Measurements from ENCODE around the gene NMT2. TPM values are rescaled to one million over a fixed set of nuclear protein-coding genes. Genes with fewer than 3 reads are reported as not detected.

The NMT2 gene
- total RNA-seq, 1 experiment from 2014 or later: 26.1 TPM

- CTCF ChIA-PET: no interaction called here
- Histone ChIP-seq H2AFZ (ENCODE audit: low read depth, low read length, poor library complexity, severe bottlenecking) (no peak overlapping the region), H3K36me3 (ENCODE audit: control insufficient read depth in 1 of 2, insufficient read depth in 2 of 2, low read length in 2 of 2) (peaks cover 7 to 37% of the 10 kb centered on the region in 2 experiments; a peak in 3 of 4 replicates)
Observed at GRCh38 chr10:15131330-15131729, 37.2 kb downstream of the NMT2 start.

DNA sequence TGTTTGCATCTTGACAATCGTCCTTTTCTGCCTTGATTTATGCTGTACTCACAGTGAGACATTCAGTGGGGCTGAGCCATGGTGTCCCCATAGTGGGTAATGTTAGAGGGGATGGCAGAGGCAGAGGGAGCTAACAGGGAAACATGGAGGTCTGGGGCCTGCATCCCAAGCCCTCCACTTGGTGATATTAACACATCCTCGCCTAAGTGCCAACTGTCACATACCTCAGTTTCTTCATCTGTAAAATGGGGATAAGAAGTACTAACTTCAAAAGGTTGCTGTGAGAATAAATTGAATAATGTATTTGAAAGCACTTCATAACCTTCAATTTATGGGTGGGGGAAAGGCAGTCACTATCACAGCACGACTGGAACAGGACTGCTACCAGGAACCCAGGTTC is 43.6 kb downstream of the NMT2 start:
- ATAC-seq (no peak), DNase-seq (ENCODE audit: low read depth, low spot score) (no peak)
- no peak overlapping the region for H3K4me3 ChIP-seq (replicated peaks in 1 of 2; ENCODE audit: low read depth in 1 of 2, low read length in 2 of 2)
- ChIA-PET RAD21 (ENCODE audit: low non-redundant PET in 1 of 2, low total read pairs in 2 of 2, uncharacterized antibody in 2 of 2, unreplicated experiment in 2 of 2) (no interaction called here), POLR2A (no interaction called here), CTCF (no interaction called here)
- no peaks in the 10 kb centered on the region for H3K79me2 ChIP-seq (ENCODE audit: insufficient read depth, low read length)
- no peaks in the 10 kb centered on the region for H3K9me3 ChIP-seq (ENCODE audit: control insufficient read depth in 1 of 2, insufficient read depth in 1 of 2, low read depth in 1 of 2, low read length in 2 of 2)
- H3K4me2 ChIP-seq (ENCODE audit: low read length): no peak overlapping the region
- no peak overlapping the region for H3K9ac ChIP-seq (ENCODE audit: low read length)
- H2AFZ ChIP-seq (ENCODE audit: low read depth, low read length, poor library complexity, severe bottlenecking): no peak overlapping the region
- no peaks in the 10 kb centered on the region for H3K4me1 ChIP-seq (ENCODE audit: control insufficient read depth in 1 of 2, insufficient read depth in 2 of 2, low read length in 2 of 2)
- no peak for TF ChIP-seq JUND (IDR thresholded peaks at IDR 0.05)
- no peak for TF ChIP-seq SIN3A (IDR thresholded peaks at IDR 0.05; ENCODE audit: low read depth)
- no peak for TF ChIP-seq YY1 (IDR thresholded peaks at IDR 0.05; ENCODE audit: extremely low read depth, insufficient replicate concordance, low read depth, low read length)
- TF ChIP-seq POLR2A (IDR thresholded peaks at IDR 0.05; ENCODE audit: borderline replicate concordance, extremely low read depth, insufficient read depth, insufficient read length): no peak
- no peak for TF ChIP-seq EZH2 (IDR thresholded peaks at IDR 0.05)
- no peaks in the 10 kb centered on the region for H4K20me1 ChIP-seq (ENCODE audit: insufficient read depth)
- H3K27ac ChIP-seq (ENCODE audit: low read depth, low read length): no peak overlapping the region
- H3K9me2 ChIP-seq (ENCODE audit: insufficient read depth): no peaks in the 10 kb centered on the region
- H3K36me3 ChIP-seq (ENCODE audit: control insufficient read depth in 1 of 2, insufficient read depth in 2 of 2, low read length in 2 of 2): peaks cover 2 to 23% of the 10 kb centered on the region in 2 experiments; a peak in 2 of 4 replicates
- no TSS peak for BruUV-seq (replicated peaks)
- intact Hi-C loops (cut with micrococcal nuclease): no loop called here
- H3K27me3 ChIP-seq (ENCODE audit: insufficient read depth, low read length): no peaks in the 10 kb centered on the region

More at GRCh38 chr10:15131330-15131729, 37.2 kb downstream of the NMT2 start:
- BruUV-seq (replicated peaks): no TSS peak
- RAD21 ChIA-PET (ENCODE audit: low non-redundant PET in 1 of 2, low total read pairs in 2 of 2, uncharacterized antibody in 2 of 2, unreplicated experiment in 2 of 2): interaction anchor here in 1 of 2 experiments (1.2 kb wide), 1 partner anchor 80 kb away, joined by 3 read pairs; no protein-coding TSS in a partner anchor
- no peak overlapping the region for H3K9ac ChIP-seq (ENCODE audit: low read length)
- H3K79me2 ChIP-seq (ENCODE audit: insufficient read depth, low read length): no peaks in the 10 kb centered on the region
- no peaks in the 10 kb centered on the region for H3K27me3 ChIP-seq (ENCODE audit: insufficient read depth, low read length)
- H3K27ac ChIP-seq (ENCODE audit: low read depth, low read length): no peak overlapping the region
- intact Hi-C loops (cut with micrococcal nuclease): no loop called here
- no peaks in the 10 kb centered on the region for H4K20me1 ChIP-seq (ENCODE audit: insufficient read depth)
- DNase-seq (ENCODE audit: low read depth, low spot score) (no peak), ATAC-seq (no peak)
- no peaks in the 10 kb centered on the region for H3K4me1 ChIP-seq (ENCODE audit: control insufficient read depth in 1 of 2, insufficient read depth in 2 of 2, low read length in 2 of 2)
- POLR2A ChIA-PET: no interaction called here
- TF ChIP-seq EZH2phosphoT487 (IDR thresholded peaks at IDR 0.05; ENCODE audit: borderline replicate concordance) (no peak), POLR2A (IDR thresholded peaks at IDR 0.05; ENCODE audit: borderline replicate concordance, extremely low read depth, insufficient read depth, insufficient read length) (no peak), YY1 (IDR thresholded peaks at IDR 0.05; ENCODE audit: extremely low read depth, insufficient replicate concordance, low read depth, low read length) (no peak), CBX3 (IDR thresholded peaks at IDR 0.05; ENCODE audit: low read depth) (no peak)
- no peak overlapping the region for H3K4me3 ChIP-seq (replicated peaks in 1 of 2; ENCODE audit: low read depth in 1 of 2, low read length in 2 of 2)
- no peaks in the 10 kb centered on the region for H3K9me2 ChIP-seq (ENCODE audit: insufficient read depth)
- H3K4me2 ChIP-seq (ENCODE audit: low read length): no peak overlapping the region
- H3K9me3 ChIP-seq (ENCODE audit: control insufficient read depth in 1 of 2, insufficient read depth in 1 of 2, low read depth in 1 of 2, low read length in 2 of 2): no peaks in the 10 kb centered on the region
